MM.1S (cell line): ENCODE data around the gene CELA2B.

Experiments used
- EZH2 ChIP-seq: fragments of 300-600 bp; sonication (generic); optimal IDR thresholded peaks from 2 replicates; pipeline ENCODE3; 2017; ENCODE audit warnings: low read depth, mild to moderate bottlenecking, antibody characterized with exemption, low read length, mixed read lengths
- TF ChIP-seq, protein P1 (sequence below): fragments of 300-600 bp; sonication (generic); IDR thresholded peaks from 2 replicates; pipeline ENCODE4 v1.5.1; 2016; ENCODE audit warnings: antibody characterized with exemption, low read length, mixed read lengths

DNA sequence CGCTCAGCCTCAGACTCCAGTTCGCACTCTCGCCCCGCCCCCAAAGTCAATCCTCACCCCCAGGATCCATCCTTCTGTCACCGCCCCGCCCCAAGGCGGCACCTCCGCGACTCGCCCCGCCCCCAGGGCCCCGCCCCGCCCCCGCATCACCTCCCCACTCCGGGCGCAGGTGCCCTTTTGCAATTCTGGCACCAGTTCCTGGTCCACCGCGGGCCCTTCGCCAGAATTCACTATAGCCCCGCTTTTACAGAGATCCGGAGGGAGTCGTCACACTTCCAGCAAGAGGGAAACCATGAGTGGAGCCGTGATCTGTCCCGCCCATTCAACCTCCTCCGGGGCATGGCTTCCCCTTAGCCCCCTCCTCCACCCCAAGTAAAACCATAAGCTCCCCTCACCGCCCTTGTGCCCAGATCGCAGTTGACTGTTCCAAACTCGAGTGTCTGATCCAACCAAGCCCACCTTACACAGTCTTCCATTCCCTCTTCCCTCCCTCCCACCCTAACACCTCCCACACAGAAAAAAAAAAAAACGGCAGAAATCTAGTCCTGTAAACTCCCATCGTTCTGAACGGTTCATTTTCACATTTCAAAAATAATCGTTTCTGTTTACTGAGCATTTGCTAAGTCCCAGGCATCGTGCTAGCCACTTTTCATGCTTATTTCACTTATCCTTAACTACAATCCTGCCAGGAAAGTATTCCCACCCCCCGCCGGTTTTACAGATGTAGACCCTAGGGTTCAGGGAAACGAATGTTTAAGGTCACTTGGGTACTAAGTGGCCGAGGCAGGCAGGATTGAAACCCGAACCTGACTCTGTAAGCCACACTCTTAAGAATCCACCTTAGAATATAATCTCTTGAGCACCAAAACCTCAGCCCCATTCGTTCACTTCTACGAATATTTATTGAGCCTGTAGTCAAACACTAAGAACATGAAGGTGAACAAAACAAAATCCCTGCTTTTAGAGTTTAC is 49.4 kb downstream of the CELA2B start:
- TF ChIP-seq, protein P1, sequence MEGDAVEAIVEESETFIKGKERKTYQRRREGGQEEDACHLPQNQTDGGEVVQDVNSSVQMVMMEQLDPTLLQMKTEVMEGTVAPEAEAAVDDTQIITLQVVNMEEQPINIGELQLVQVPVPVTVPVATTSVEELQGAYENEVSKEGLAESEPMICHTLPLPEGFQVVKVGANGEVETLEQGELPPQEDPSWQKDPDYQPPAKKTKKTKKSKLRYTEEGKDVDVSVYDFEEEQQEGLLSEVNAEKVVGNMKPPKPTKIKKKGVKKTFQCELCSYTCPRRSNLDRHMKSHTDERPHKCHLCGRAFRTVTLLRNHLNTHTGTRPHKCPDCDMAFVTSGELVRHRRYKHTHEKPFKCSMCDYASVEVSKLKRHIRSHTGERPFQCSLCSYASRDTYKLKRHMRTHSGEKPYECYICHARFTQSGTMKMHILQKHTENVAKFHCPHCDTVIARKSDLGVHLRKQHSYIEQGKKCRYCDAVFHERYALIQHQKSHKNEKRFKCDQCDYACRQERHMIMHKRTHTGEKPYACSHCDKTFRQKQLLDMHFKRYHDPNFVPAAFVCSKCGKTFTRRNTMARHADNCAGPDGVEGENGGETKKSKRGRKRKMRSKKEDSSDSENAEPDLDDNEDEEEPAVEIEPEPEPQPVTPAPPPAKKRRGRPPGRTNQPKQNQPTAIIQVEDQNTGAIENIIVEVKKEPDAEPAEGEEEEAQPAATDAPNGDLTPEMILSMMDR, result no peak
- no peak for TF ChIP-seq EZH2
